Measurements from ENCODE around the gene ZNF527.

DNA sequence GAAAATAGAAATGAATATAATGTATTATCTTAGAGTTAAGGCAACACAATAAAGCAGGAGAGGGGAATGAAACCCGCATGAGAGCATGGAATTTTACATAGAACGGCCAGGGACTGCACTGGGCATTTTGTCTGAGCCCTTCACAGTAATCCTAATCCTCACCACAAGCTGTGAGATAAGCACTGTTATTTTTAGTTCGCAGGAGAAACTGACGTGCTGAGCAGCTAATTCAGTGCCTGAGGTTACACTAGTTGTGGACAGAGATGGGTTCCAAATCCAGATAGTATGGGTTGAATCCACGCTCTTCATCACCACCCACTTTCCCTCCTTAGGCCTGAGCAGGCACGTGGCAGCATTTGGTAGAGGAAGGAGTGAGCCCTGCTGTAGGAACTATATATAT lies 24.8 kb upstream of the ZNF527 start:
- TF ChIP-seq ZNF274 (IDR thresholded peaks at IDR 0.05; ENCODE audit: low read depth, low read length) (no peak), YY1 (IDR thresholded peaks at IDR 0.05; ENCODE audit: insufficient read depth, insufficient read length) (no peak)

Data from NT2/D1 (cell line).